ENCODE measurements around the gene KIAA1755. TPM values are rescaled to one million over a fixed set of nuclear protein-coding genes. Genes with fewer than 3 reads are reported as not detected.

The KIAA1755 gene
- polyA plus RNA-seq, 1 donor from 2014 or later: not detected

GRCh38 chr20:38193586-38194105 is 66.9 kb downstream of the KIAA1755 start:
- no peaks in the 10 kb centered on the region for H3K27me3 ChIP-seq (ENCODE audit: insufficient read depth, low read depth, low read length)
- TF ChIP-seq TAF1 (IDR thresholded peaks at IDR 0.05; ENCODE audit: low read depth): no peak
- no peak for TF ChIP-seq POLR2AphosphoS5 (IDR thresholded peaks at IDR 0.05)
- TF ChIP-seq EP300 (conservative IDR thresholded peaks at IDR 0.05; ENCODE audit: poor library complexity, severe bottlenecking): no peak
- no peak for TF ChIP-seq REST (IDR thresholded peaks at IDR 0.05; ENCODE audit: borderline replicate concordance)
- TF ChIP-seq CTCF (IDR thresholded peaks at IDR 0.05; ENCODE audit: poor library complexity, severe bottlenecking): no peak
- TF ChIP-seq EZH2 (IDR thresholded peaks at IDR 0.05; ENCODE audit: borderline replicate concordance, insufficient read depth, low read length, poor library complexity, severe bottlenecking): no peak
- no peak for TF ChIP-seq SMC3 (conservative IDR thresholded peaks at IDR 0.05; ENCODE audit: poor library complexity)
- no peak for TF ChIP-seq RAD21 (conservative IDR thresholded peaks at IDR 0.05)
- no peak for TF ChIP-seq MXI1 (conservative IDR thresholded peaks at IDR 0.05; ENCODE audit: poor library complexity, severe bottlenecking)
- no peak overlapping the region for H3K4me3 ChIP-seq (ENCODE audit: low read length)
- no peak overlapping the region for H3K4me2 ChIP-seq (ENCODE audit: low read length)
- no peak overlapping the region for H3K9ac ChIP-seq (ENCODE audit: low read length)
- no peak overlapping the region for H3K27ac ChIP-seq (ENCODE audit: low read length)
- H3K9me3 ChIP-seq (ENCODE audit: low read length): no peaks in the 10 kb centered on the region
- H2AFZ ChIP-seq (ENCODE audit: low read depth, low read length): no peak overlapping the region
- no peaks in the 10 kb centered on the region for H3F3A ChIP-seq (ENCODE audit: insufficient read depth, low read length, poor library complexity, severe bottlenecking)
- no peaks in the 10 kb centered on the region for H4K20me1 ChIP-seq (ENCODE audit: insufficient read depth)
- H3K9me2 ChIP-seq (ENCODE audit: insufficient read depth, low read length): no peaks in the 10 kb centered on the region
- H3K79me2 ChIP-seq (replicated peaks; ENCODE audit: insufficient read depth, low read length): no peaks in the 10 kb centered on the region
- no peaks in the 10 kb centered on the region for H3K36me3 ChIP-seq (ENCODE audit: insufficient read depth, low read length)

- no peak overlapping the region for H3K4me2 ChIP-seq (ENCODE audit: low read length)
- H3F3A ChIP-seq (ENCODE audit: insufficient read depth, low read length, poor library complexity, severe bottlenecking): no peaks in the 10 kb centered on the region
- H3K27ac ChIP-seq (ENCODE audit: low read length): no peak overlapping the region
- H3K4me3 ChIP-seq (ENCODE audit: low read length): no peak overlapping the region
- no peak overlapping the region for H2AFZ ChIP-seq (ENCODE audit: low read depth, low read length)
- TF ChIP-seq SMC3 (conservative IDR thresholded peaks at IDR 0.05; ENCODE audit: poor library complexity): no peak
- TF ChIP-seq REST (IDR thresholded peaks at IDR 0.05; ENCODE audit: borderline replicate concordance): no peak
- TF ChIP-seq CTCF (IDR thresholded peaks at IDR 0.05; ENCODE audit: poor library complexity, severe bottlenecking): no peak
- TF ChIP-seq EP300 (conservative IDR thresholded peaks at IDR 0.05; ENCODE audit: poor library complexity, severe bottlenecking): no peak
- no peak for TF ChIP-seq MXI1 (conservative IDR thresholded peaks at IDR 0.05; ENCODE audit: poor library complexity, severe bottlenecking)
- H3K27me3 ChIP-seq (ENCODE audit: insufficient read depth, low read depth, low read length): no peaks in the 10 kb centered on the region
- no peaks in the 10 kb centered on the region for H3K79me2 ChIP-seq (replicated peaks; ENCODE audit: insufficient read depth, low read length)
- no peak overlapping the region for H3K9ac ChIP-seq (ENCODE audit: low read length)
- no peaks in the 10 kb centered on the region for H3K36me3 ChIP-seq (ENCODE audit: insufficient read depth, low read length)
- H4K20me1 ChIP-seq (ENCODE audit: insufficient read depth): no peaks in the 10 kb centered on the region
- H3K9me2 ChIP-seq (ENCODE audit: insufficient read depth, low read length): no peaks in the 10 kb centered on the region
- no peaks in the 10 kb centered on the region for H3K9me3 ChIP-seq (ENCODE audit: low read length)
Measured at GRCh38 chr20:38192323-38192885, 68.1 kb downstream of the KIAA1755 start.

Data from neural cell (in vitro differentiated cells).